Adipocyte (in vitro differentiated cells): Measurements from ENCODE around the gene NRP2.

Source experiments
- DNase-seq: peaks from one replicate; pipeline ENCODE4 v3.0.0-alpha.2; 2015; ENCODE audit warnings: low read depth
- H3K27me3 ChIP-seq: replicated peaks from 2 replicates; pipeline ENCODE4 v1.7.0; 2013; ENCODE audit warnings: mild to moderate bottlenecking, low read length, moderate library complexity; ENCODE audit not compliant: control insufficient read depth, insufficient read depth
- H3K36me3 ChIP-seq: 2 replicates; pipeline ENCODE4 v1.7.0; 2013; ENCODE audit warnings: low read length, mild to moderate bottlenecking, moderate library complexity; ENCODE audit not compliant: control insufficient read depth, insufficient read depth, severe bottlenecking
- H3K4me1 ChIP-seq: 2 replicates; pipeline ENCODE4 v1.7.0; 2013; ENCODE audit warnings: mild to moderate bottlenecking, low read length, moderate library complexity; ENCODE audit not compliant: control insufficient read depth, insufficient read depth
- H3K4me3 ChIP-seq: 2 replicates; pipeline ENCODE4 v1.7.0; 2013; ENCODE audit warnings: mild to moderate bottlenecking, low read length, moderate library complexity
- H3K9ac ChIP-seq: 2 replicates; pipeline ENCODE4 v1.7.0; 2013; ENCODE audit warnings: mild to moderate bottlenecking, low read length, moderate library complexity
- H3K9me3 ChIP-seq: 2 replicates; pipeline ENCODE4 v1.7.0; 2013; ENCODE audit warnings: mild to moderate bottlenecking, low read length, moderate library complexity; ENCODE audit not compliant: control insufficient read depth

Gene NRP2

DNA sequence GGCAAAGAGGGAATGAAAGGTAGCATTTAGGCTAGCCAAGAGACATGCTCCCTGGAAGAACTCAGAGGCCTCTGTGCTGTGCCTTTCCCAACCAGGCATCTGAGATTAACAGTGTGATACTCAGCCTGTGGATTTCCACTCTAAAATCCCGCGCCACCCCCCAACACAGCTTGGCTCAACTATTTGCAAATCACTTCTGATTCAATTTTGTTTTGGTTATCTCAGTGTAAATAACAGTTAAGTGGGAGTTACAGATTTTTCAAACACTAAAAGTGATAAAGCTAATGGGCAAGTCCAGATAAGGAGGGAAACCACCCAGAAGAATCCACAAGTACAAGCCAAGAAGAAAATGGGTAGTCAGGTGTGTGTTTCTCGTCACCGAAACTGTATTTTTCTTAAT, 1.4 kb upstream of the NRP2 start:
- Histone ChIP-seq H3K9me3 (no peaks in the 10 kb centered on the region), H3K4me3 (no peak overlapping the region), H3K27me3 (no peaks in the 10 kb centered on the region), H3K4me1 (peaks cover 26% of the 10 kb centered on the region), H3K9ac (peak overlapping the region; percentile 14), H3K36me3 (no peaks in the 10 kb centered on the region)
- peak; percentile 35 for DNase-seq

DNA sequence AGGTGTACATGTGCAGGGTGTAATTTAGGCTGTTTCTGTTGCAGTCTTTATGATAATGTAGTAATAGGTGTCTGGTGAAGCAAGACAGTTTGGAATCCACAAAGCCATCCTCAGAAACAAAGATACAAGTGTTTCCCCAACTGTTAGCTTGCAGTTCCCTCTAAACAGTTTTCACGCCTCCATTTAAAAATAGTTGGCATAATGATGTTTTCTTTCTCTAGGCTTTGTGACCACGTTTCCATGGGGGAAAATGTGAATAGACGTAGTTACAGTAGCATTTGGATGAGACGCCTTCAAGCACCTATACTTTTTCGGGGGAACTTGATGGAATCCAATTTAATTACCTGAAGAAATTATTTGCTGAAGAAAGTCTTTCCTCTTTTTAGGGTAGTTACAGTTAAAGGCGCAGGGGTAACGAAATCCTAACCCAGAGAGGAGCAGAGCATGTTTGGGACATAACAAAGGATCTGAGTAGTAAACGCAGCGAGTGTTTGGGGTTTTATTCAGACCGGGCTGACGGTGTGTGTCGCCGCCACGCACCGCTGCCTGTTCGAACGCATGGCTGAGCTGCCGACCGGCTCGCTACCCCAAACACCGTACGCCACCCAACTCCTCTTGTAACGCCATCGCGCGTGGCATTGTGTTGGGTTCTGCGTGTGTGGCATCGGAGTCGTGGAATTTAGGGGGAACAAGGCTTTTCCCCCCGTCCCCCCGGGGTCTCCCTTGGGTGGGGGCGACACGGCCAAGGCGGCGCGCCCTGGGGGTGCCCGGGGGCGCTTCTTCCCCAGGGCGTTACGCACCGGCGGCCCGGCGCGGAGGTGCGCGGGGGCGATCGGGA, 681 bp upstream of the NRP2 start:
- Histone ChIP-seq H3K4me1 (peaks cover 30% of the 10 kb centered on the region), H3K36me3 (no peaks in the 10 kb centered on the region), H3K4me3 (peak overlapping the region; percentile 82), H3K9me3 (no peaks in the 10 kb centered on the region), H3K9ac (peak overlapping the region; percentile 90), H3K27me3 (no peaks in the 10 kb centered on the region)
- DNase-seq = peak; percentile 56

- H3K27me3 ChIP-seq = no peaks in the 10 kb centered on the region
- no peaks in the 10 kb centered on the region for H3K9me3 ChIP-seq
- peaks cover 34% of the 10 kb centered on the region for H3K4me1 ChIP-seq
- H3K36me3 ChIP-seq = no peaks in the 10 kb centered on the region
- peak overlapping the region; percentile 90 for H3K9ac ChIP-seq
- peak overlapping the region; percentile 82 for H3K4me3 ChIP-seq
- DNase-seq = peak; percentile 44
Observed at GRCh38 chr2:205682971-205683501, 735 bp downstream of the NRP2 start.

DNA sequence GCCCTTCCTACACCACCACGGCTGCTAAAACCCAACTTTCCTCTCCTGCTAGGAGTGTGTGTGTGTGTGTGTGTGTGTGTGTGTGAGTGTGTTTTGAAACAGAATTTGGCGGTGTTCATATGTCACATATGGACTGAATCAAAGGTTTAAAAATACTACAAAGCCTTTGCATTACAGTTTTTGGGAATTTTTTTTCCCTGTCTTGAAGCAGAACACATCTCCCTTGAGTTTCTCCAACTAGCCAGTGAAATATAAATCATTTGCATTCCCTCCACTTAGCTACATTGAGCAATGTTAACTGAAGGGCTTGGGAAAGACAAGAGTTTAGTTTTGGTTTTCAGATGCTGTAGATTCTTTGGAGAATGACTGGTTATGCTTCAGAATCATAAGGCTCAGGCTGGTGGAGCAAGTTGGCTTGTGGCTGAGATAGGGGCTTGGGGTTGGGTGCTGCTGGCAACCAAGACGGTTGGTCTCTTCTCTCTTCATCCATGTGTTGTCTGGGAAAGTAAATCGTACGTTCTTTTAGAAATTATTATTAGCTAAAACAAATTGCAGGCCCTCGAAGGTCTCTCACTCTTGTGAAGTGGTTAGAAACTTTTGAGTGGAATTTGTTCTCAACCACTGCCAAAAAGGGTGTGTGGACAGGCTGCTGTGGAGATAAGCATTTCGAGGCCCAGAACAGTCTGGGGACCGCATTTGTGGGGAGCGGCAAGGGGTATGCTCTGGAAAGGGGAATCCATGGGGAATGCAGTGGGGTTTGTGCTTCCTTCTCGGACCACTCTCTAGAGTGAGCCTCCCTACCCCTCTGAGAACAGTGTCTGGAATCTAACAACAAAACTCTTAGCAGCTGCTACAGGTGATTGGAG, 1.4 kb downstream of the NRP2 start:
- H3K4me1 ChIP-seq = peaks cover 34% of the 10 kb centered on the region
- H3K36me3 ChIP-seq = no peaks in the 10 kb centered on the region
- peak; percentile 93 for DNase-seq
- H3K9ac ChIP-seq = peak overlapping the region; percentile 90
- no peaks in the 10 kb centered on the region for H3K27me3 ChIP-seq
- no peaks in the 10 kb centered on the region for H3K9me3 ChIP-seq
- peak overlapping the region; percentile 82 for H3K4me3 ChIP-seq

- Histone ChIP-seq H3K36me3 (no peaks in the 10 kb centered on the region), H3K4me3 (peak overlapping the region; percentile 82), H3K4me1 (peaks cover 34% of the 10 kb centered on the region), H3K9ac (peak overlapping the region; percentile 90), H3K9me3 (no peaks in the 10 kb centered on the region), H3K27me3 (no peaks in the 10 kb centered on the region)
- no peak for DNase-seq
Observed at GRCh38 chr2:205684871-205685313, 2.6 kb downstream of the NRP2 start.

DNA sequence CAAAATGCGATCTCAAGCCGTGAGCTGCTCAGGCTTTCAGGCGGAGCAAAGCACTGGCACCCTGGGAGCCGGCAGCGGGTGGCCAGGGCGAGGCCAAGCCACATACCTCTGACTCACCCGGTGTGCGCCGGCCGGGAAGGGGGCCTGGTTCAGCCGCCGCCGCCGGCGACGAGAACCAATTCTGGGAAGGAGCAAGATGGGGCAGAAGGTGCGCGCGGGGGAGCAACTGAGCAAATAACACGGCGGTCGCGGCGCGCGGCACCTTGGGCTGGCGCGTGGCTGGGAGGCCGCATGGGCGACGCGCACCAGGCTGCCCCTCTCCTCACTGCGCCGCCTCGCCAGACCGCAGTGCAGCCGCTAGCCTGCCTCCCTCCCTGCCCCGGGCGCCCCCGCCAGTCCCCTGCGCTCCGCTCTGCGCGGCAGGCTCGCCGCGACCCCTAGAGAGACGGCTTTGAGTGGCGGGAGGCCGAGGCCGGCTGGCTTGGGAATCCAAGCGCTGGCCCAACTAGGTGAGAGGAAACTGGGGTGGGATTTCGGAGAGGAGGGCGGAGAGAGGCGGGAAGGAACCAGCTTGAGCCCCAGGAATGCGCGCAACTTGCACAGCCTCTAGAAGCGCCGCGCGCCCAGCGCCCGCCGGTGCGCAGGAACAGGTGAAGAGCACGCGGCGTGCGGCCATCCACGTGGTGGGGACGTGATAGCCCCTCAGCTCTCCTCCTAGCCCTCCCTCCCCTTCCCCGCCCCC, 3.2 kb downstream of the NRP2 start:
- H3K9ac ChIP-seq = peak overlapping the region; percentile 90
- H3K9me3 ChIP-seq = no peaks in the 10 kb centered on the region
- H3K4me1 ChIP-seq = peaks cover 29% of the 10 kb centered on the region
- H3K4me3 ChIP-seq = peak overlapping the region; percentile 82
- peak; percentile 75 for DNase-seq
- H3K27me3 ChIP-seq = no peaks in the 10 kb centered on the region
- H3K36me3 ChIP-seq = no peaks in the 10 kb centered on the region

DNA sequence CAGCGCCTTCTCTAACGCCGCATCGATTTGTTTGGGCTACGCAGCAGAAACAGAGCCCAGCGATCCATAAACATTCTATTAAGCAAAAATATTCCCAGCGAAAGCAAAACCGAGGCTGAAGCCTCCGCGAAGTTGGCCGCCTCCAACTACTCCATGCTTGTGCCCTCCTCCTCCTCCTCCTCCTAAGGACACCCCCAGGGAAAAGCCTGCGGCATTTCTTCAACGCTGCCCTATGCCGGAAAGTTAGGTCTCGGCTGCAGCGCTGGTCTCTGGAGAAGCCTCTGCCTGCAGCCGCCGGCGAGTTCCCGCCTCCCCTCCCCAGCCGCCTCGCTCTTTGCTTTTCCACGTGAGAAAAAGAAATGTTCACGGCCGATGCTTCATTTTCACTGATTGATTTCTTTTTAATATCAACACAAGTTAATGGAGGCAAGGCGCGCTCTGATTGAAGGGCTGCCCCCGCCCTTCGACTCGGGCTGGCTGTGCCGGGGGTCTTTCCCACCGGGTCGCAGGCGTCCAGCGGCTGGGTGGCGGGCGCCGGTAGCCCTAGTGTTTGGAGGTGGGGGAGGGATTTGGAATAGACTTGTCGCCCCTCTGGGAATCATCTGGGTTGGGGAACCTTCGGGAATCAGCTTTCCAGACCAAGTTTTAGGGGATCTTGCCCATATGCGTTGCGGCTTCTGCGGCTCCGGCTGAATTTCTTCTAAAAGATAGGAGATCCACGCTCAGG, 3.9 kb downstream of the NRP2 start:
- H3K36me3 ChIP-seq = no peaks in the 10 kb centered on the region
- H3K9me3 ChIP-seq = no peaks in the 10 kb centered on the region
- H3K9ac ChIP-seq = peak overlapping the region; percentile 90
- peak overlapping the region; percentile 82 for H3K4me3 ChIP-seq
- H3K4me1 ChIP-seq = peaks cover 24% of the 10 kb centered on the region
- DNase-seq = peak; percentile 50
- H3K27me3 ChIP-seq = no peaks in the 10 kb centered on the region

DNA sequence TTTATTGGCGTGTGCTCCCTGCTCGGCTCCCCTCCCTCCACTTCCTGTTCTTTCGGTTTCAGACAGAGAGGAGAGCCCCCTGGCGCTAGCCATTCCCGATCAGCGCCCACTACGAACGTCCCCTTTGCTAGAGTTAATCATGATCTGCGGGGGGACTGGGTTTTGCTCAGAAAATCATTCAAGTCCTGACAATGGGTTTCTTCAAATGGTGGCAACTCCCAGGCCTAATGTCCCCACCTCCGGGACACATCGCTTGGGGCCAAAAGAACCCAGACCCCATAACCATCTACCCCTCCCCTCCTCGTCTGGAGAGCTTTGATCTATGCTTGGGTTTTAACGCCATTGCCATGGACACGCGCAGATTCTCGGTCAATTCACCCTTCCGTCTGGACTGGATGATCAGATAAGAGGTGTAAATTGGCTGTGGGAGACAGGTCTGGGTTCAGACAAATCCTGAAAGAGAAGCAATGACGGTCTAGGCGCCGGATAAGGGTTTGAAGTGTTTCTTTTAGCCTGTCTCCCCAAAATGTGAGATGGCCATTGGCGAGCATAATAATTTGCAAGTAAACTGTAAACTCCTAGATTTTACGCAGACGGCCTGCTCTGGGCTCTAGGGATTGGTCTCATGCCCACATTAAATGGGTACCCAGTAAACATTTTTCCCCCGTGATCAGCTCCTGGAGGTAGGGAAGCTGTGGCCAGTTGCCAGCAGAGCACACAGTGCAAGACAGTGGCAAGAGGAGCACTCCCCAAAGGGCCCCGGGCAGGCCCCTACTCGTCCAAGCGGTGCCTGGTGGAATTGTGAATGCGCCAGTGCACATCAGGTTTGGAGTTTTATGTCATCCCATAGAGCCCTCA, 4.7 kb downstream of the NRP2 start:
- Histone ChIP-seq H3K4me3 (peak overlapping the region; percentile 82), H3K4me1 (peaks cover 26% of the 10 kb centered on the region), H3K9me3 (no peaks in the 10 kb centered on the region), H3K9ac (peak overlapping the region; percentile 90), H3K27me3 (no peaks in the 10 kb centered on the region), H3K36me3 (no peaks in the 10 kb centered on the region)
- DNase-seq = no peak

- Histone ChIP-seq H3K4me3 (no peak overlapping the region), H3K9me3 (no peaks in the 10 kb centered on the region)
- no peak for DNase-seq
Observed at GRCh38 chr2:205687641-205687956, 5.3 kb downstream of the NRP2 start.

More at GRCh38 chr2:205687641-205687956, 5.3 kb downstream of the NRP2 start:
- Histone ChIP-seq H3K9ac (no peak overlapping the region), H3K27me3 (no peaks in the 10 kb centered on the region), H3K36me3 (no peaks in the 10 kb centered on the region), H3K4me1 (peaks cover 31% of the 10 kb centered on the region)
